IPS DF 4.7 (cell line): ENCODE results near the gene PCDH9.

Source experiments
- DNase-seq: peaks from one replicate; pipeline ENCODE4 v3.0.0-alpha.2; 2013; ENCODE audit warnings: low spot score; ENCODE audit errors: extremely low read depth

The PCDH9 gene

DNA sequence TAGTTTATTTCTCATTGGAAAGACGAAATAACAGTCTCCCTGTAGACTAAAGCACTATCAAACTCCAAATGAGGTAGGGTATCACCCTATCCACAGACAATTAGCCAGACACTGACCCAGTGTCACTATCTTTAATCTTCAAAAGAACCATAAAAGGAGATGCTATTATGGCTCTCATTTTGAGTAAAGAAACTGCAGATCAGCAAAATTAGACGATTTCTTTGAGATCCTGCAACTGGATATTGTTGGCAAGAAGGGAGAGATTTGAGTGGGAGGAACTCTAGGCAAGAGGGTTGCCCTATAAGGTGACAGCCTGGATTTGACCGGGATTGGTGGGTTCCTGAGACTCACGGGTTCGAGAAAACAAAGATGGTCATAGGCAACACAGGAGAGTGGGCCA is 71.2 kb downstream of the PCDH9 start:
- no peak for DNase-seq

DNA sequence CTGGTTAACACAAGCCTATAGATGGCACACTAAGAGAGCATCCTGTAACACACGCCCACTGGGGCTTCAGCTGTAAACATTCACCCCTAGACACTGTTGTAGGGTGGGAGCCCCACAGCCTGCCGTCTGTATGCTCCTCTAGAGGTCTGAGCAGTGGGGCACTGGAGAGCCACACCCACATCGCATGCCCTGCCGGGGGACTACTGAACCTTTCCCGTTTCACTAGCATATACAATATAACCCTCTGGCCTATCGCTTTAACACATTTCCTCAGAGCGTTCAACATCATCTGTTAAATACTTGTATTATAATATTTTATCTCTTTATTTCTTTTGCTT is 73.4 kb downstream of the PCDH9 start:
- DNase-seq: no peak

DNA sequence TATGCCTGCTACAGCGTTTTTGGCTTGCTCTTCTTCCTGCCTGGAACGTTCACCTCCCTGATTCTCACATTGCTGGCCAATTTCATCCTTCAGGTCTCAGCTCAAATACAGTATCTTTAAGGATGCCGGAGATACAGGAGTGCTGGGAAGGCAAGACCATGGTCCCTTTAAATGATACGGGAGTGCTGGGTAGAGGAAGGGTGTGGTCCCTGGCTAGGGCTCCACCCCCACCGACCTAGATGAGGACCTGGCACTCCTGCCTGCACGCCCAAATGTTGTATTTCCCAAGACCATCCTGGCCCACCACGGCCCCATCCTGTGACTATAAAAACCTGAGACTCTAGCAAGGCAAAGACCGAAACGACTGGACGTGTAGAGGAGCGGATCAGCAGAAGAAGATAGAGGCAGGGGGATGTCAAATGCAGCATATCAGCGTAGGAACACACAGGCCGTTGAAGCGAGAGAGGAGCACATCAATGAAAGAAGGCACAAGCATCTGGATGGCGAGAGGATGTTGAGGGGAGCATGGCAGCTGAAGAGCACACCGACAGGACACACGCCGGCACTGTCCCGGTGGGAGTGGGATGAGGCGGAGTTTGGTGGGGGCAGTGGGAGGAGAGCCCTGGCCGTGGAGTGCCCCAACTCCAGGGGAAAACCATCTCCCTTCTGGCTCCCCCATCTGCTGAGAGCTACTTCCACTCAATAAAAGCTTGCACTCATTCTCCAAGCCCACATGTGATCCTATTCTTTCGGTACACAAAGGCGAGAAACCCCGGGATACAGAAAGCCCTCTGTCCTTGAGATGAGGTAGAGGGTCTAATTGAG is 74.0 kb downstream of the PCDH9 start:
- DNase-seq: no peak

DNA sequence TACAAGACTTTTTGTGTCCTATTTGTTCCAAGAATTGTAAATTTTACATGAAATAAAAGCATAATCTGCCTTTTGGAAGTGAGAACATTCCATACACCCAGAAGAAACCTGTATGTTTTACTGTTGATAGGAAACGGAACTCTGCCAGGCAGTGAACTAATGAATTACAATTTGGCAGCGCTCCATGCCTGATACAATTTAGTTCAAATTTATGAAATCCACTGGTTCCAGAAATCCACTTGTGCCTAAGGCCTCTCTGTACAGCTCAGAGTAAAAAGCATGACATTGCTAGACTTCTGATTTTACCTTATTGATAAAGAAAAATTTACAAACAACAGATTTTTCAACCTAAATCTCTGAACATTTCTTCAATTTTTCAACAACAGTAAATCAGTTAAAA is 78.1 kb downstream of the PCDH9 start:
- DNase-seq: no peak

DNA sequence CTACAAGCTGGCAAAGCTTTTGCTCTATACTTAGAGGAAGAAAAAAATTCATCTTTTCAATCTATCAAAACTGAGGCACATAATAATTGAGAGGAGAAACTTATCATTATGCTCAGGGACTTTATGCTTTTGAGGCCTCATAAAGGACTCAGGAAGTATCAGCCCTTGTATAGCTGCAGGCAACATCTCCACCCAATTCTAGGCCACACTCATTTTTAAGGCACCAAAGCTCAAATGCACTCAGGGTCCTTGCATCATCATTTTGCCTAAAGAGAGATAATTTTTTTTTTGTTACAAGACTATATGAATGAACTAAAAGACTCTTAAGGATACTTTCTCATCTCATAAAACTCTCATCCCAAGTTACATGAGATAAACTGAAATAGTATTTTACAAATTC is 78.5 kb downstream of the PCDH9 start:
- no peak for DNase-seq

DNA sequence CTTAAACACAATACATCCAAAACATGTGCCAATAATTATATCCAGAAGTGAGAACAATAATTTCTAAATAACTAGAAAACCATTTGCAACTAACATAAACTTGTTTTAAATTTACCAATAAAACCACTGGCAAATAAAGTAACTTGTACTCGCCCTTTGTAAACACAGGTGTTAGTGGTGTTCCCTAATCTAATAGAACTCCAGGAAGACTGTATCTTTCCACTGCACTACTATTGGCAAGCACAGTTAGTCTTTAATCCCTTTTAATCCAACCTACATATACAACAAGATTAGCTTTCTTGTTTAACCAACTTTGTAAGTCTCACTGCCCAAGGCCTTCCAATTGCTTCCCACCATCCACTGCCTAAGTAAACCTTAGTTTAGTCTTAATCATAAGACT is 79.5 kb downstream of the PCDH9 start:
- DNase-seq: no peak

DNA sequence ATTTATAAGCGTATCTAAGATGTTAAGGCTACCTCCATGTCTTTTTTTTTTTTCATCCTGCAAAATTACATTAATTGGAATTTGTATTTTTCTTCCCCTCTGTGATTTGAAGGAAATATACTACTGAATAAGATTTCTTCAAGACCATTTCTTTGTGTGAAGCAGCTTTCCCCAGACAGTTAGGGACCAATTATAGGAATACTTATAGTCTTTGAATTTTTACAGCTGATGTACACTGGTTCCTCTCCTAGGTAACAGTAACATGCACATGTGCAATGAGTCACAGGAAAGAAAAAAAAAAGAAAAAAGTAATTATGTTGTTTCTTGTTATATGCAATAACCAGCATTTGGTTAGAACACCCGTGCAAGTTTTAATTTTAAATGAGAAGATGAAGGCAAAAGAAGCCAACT is 82.0 kb downstream of the PCDH9 start:
- no peak for DNase-seq

DNA sequence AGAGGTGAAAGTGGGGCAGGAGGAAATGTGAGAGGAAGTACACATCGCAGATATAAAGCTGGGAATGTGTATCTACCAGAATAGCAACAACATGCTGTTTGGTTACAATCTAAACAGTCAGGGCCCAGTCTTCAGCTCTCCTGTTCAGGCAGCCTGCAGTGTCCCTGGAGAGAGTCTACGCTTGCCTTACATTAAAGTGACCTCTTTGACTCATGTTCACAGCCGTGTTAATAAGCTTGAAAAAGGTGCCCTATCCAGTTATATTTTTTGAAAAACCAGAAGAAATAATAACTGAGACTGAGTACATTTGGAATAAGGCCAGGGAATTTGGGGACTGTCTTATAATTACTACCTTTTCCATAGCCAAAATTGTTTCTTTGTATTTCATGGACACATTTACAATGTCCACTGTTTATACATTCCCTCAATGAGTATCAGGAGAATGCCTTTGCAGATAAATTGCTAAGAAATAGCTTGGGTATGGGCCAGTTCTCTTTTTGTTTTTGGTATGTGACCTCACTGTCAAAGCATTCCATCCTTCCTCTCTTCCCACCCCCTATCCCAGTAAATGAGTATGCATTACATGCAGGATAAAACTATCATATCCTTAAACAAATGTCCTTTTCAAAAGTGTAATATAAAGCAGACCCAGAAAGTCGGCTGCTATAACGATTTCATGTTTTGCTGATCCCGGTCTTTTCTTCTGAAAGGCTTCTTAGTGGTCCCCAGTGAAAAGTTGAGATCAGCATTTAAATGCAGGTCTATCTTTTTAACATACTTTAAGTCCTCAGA is 82.6 kb downstream of the PCDH9 start:
- DNase-seq: no peak

DNA sequence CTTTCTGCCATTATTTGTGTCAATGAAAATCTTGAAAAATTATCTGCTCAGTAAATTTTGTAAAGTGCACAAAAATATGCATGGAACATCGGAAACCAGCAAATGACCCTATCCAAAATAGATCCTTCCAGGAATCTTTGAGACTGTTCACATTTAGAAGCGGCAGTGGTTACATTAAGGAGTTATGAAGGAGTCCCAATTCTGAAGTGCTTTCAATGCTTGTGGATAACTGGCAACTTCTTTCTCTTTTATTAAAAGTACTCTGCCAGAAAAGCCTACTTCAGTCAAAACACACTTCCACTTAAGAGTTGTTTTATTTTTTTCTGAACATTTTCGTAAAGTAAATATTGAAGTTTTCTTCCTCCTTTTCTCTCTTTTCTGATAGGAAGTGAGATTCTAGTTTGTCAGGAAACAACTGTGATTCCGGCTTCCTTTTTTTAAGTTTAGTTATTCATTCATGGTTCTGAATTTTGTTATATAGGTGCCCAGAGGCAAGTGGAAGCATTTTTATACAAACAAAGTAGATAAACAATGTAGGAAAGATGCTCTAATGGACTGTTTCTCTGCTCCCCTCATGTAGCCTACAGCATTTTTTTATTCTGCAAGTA is 83.5 kb downstream of the PCDH9 start:
- no peak for DNase-seq

DNA sequence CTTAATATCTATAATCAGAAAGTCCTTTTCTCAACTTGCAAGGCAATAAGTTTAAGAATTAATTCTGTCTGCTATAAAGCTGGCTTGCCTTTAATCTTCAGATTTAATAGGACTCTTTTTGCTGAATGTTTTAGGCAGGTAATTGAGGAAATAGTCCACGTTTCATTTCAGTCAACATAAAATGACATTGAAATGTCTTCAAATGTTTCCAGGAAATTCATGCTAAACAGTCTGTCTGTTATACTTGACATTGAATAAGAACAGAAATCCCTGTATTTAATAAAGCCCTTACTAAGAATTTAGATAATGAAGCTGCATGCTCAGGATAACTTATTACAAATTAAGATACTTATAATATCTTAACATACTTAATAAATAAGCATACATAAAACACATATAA is 84.2 kb downstream of the PCDH9 start:
- DNase-seq: no peak

DNA sequence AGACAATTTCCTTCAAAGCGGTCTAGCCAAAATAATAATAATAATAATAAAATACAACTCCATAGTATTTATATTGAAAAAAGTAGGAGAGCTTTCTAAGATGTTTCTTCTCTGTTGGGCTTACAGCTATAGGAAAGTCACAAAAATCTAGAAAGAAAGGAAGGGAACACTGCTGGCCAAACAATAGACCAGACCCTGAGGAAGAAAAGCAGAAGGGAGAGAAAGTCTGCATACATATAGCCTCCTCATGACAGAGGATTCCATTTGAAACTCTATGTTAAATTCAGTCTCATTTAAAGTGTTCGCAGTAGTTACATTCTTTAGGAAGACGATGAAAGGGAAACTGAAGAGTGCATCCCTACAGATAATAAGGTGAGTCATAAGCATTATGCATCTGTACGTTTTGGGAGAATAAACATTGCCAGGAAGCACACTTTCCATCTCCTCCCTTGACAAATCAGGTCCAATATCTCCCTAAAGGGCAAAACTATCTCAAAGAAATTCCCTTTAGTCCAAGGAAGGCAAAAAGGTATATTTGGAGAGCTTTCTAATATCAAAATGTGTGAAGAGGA is 86.5 kb downstream of the PCDH9 start:
- no peak for DNase-seq

DNA sequence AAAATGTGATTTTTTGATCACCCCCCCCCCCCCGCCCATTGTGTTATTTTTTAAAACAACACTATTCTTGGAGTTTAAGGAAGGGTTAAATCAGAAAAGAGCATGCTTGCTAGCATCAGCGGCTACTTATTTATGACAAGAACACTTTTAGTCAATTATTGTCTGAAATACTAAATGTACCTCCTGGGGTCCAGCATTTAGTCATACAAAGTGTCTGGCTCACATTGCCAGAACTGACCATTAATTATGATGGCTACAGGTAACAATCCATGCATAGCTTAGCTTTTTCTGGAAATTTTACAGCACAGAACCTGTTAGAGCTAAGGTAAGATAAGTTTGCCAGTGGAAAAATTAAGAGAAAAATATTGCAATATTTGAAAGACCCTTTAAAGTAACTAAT is 90.1 kb downstream of the PCDH9 start:
- no peak for DNase-seq

DNA sequence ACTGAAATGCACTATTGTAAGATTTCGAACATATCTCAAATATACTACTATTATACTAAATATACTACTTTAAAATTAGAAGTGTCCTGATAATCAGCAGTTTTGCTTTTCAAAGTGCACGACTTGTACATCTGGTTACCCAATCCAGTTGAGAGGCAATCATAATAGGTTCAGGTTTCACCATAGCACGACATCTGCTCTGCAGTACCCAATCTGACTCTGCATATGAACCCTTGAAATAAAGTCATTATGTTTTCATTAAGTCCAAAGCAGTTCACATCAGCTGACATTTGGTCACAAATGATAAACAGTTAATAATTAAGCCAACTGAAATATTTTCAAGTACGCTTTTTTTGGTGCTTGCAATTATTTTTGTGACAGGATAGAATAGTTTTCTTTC is 90.6 kb downstream of the PCDH9 start:
- DNase-seq: no peak

DNA sequence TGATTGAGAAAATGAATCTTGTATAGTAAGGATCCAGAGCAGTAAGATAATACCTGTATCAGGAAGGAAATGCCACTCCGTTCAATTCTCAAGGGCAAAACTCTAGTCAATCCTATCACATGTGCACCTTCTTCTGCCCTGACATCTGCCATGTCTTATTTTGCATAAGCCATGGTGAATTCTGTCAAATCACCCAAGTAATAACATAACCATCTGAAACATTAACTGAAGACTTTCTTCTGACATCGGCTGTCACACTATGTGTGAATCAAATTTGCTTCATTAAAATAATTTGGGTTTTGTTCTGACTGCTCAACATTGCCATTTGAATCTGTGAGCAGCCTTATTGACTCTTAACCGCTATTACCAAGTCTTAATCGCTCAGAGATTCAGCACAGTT is 91.2 kb downstream of the PCDH9 start:
- DNase-seq: no peak

DNA sequence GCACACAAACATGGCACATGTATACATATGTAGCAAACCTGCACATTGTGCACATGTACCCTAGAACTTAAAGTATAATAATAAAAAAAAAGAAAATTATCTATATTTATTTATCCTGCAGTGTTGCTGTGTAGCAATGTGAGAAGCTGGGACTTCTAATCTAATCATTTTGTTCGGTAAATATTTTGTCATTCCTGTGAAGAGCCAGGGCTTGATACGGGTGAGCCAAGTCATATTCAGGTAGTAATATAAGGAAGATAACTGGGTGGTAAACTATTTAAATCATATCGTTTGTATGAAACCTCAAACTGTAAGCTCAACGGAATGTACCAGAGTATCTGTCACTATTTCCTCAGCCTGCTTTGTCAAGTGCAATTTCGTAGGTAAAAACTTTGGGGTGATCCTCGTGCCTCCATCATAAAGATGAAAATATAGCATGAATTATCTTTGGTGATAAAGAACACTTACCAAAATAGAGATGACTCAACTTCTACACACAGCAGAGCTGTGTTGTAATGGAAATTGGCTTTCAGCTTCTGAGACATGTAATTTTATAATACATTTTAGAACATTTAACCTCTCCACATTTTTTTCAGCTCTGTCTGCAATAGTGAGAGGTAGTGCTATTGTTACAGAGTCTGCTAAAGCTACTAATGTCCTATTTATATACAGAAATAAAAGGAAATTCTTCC is 92.9 kb downstream of the PCDH9 start:
- no peak for DNase-seq

DNA sequence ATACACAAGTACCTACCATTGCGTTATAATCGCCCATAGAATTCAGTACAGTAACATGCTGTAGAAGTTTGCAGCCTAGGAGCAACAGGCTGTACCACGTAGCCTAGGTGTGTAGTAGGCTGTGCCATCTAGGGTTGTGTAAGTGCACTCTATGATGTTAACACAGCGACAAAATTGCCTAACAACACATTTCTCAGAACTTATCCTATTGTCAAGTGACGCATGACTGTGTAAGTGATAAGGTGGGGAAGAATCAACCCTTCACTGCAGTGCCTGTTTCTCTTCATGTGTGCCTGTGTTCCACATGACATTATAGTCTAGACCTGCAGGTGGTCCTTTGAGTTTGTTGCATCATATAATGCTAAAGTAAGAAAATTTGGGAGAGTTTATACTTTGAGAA is 94.0 kb downstream of the PCDH9 start:
- no peak for DNase-seq

DNA sequence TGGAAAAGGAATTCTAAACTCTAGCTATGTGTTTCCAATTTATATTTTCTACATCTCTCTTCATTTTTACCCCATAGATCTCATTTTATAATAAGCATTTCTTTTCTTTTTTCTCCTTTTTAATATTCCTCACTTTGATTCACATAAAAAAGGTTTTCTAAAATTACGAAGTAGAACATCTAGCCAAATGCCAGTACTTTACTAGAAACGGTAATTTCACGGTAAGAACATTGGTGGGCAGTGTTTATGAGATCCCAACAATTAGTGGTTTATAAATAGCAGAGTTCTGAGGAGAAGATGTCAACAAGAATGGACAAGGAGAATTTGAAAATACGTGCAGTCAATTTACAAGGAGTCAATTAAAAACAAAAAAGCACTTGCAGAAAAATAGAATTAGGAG is 94.8 kb downstream of the PCDH9 start:
- no peak for DNase-seq

DNA sequence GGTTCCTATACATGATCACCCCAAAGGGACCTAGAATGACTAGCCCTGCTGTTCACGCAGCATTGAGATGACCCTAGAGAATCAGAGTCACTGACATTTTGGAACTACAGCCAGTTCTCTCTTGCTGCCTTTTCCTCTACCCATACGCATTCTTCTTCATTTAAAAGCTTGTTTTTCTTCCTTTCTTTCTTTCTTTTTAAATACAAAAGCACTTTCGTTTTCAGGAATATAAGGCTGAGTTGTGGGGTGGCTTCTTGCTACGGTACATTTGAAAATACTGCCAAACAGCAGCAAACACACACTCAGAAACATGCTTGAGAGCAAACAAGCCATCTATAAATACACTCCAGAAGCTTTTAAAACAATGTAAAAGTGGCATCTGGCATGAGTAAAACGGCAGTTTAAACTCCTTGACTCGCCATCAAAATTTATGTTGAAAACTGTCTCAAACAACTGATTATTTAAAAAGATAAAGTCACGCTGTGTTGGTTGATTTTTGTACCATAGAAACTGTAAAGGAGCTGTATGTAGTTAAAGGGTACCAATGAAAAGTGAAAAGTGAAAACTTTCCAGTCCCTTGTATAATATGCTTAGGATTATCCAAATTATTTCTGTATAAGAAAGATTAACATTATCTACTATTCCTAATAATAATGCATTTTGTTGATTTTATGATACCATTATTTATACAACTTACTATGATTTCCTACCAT is 95.6 kb downstream of the PCDH9 start:
- DNase-seq: no peak

DNA sequence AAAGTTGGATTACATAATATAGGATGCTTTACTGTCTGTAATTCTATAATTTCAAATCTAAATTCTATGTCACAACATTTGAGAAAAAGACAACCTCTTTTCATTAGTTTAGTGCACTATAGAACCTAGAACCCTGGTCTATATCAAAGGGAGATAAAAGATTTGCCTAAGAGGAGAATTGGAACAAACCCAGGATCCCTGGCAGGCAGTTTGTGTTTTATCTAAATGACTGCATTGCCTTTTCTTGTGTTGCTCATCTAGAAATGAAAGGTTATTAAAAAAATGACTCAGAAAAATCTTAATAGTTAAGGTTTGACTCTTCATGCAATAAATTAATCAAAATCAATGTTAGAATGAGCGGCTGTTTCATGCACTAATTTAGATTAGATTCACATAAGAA is 96.7 kb downstream of the PCDH9 start:
- DNase-seq: no peak

DNA sequence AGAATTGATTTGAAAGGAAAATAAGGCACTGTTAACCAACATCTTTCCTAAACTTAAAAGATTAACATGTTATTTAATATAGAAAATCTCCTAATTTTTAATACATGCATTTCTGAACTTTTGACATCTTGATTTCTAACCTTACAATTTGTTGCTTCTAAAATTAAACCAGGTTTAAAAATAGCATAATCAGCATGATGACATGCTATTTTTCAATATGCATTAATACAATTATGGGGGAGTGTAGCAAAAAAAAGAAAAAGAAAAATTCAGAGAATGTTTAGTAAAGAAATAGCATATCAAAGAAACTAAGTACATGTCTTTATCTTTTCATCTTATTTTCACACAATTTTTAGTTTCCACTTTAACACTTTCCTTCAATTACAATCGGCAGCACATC is 98.7 kb downstream of the PCDH9 start:
- no peak for DNase-seq

DNA sequence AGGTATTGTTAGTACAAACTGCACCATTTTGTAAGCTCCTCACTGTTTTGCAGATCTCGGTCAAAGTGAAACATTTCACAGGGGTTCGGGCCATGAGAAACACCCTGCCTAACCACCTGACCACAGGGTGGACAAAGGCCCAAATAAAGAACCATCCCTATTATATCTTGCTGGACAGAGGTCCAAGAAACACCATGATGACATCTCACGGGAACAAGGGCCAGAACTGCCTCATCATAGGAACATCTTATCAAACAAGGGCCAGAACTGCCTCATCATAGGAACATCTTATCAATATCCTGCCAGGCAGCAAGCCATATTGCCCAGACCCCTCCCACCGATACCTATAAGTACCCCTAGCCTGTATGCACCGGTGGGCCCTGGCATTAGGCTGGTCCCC is 99.7 kb downstream of the PCDH9 start:
- no peak for DNase-seq
